Activated CD8-positive, alpha-beta memory T cell treated with anti-CD3 and anti-CD28 coated beads for 4 hours (primary cell): ENCODE data around the gene SLC6A19.
A peak's percentile ranks its signal among the peaks of the same experiment; 100 is the strongest.

Experiments used
- DNase-seq, 2 donors: peaks; one replicate each; pipeline ENCODE4 v3.0.0-alpha.2; 2020; ENCODE audit warnings: low read depth in 2 of 2

SLC6A19 gene

DNA sequence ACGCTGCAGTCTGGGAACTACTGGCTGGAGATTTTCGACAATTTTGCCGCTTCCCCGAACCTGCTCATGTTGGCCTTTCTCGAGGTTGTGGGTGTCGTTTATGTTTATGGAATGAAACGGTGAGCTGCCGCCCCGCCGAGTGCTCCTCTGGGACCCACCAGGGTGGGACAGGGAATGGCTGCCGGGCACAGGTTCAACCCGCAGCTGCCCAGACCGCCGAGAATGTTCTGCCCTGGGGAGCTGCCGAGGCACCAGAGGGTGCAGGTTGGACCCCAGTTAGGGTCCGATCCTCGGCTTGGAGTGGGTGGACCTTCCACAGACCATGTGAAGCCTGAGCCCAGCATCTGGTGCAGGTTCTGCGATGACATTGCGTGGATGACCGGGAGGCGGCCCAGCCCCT is 42.9 kb downstream of the SLC6A19 start:
- no peak for DNase-seq

DNA sequence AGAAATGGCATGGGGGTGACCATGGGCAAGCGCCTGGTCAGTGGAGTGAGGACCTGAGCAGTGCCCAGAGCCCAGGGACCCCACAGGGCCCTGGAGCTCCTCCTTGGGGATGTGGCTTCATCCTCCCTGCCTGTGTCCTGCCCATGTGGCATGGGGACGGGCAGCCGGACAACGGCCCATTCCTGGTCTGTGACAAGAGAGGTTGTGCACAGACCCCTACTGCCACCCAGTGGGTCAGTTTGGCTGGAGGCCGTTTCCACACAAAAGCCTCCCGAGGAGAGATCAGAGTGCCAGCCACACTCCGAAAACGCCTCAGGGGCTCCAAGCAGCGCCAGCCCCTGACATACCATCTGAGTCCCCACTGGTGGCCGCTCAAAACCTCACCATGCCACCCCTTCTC is 43.6 kb downstream of the SLC6A19 start:
- no peak for DNase-seq

DNA sequence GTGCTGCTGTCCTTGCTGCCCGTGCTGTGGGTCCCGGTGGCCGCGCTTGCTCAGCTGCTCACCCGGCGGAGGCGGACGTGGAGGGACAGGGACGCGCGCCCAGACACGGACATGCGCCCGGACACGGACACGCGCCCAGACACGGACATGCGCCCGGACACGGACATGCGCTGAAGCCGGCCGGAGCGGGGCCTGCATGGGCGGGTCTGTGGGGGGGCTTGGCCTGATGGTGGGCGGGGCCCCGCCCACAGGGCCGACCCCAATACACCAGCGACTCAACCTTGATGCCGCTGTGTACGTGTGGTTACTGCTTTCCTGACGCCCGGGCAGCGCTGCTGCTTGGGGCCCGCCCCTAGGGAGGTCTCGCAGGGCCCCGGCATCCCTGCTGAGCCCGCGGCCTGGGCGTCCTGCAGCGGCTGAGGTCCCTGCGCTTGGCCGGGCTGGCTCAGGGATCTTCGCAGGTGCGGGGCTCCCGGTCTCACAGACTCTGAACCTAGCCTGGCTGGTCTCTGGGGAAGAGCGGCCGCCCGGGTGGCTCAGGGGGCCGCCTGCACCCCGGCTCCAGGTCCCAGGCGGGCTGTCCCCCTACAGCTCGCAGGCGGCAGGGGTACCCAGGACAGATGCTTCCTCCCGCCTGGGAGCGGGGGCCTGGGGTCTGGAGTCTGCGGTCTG is 44.6 kb downstream of the SLC6A19 start:
- no peak for DNase-seq

DNA sequence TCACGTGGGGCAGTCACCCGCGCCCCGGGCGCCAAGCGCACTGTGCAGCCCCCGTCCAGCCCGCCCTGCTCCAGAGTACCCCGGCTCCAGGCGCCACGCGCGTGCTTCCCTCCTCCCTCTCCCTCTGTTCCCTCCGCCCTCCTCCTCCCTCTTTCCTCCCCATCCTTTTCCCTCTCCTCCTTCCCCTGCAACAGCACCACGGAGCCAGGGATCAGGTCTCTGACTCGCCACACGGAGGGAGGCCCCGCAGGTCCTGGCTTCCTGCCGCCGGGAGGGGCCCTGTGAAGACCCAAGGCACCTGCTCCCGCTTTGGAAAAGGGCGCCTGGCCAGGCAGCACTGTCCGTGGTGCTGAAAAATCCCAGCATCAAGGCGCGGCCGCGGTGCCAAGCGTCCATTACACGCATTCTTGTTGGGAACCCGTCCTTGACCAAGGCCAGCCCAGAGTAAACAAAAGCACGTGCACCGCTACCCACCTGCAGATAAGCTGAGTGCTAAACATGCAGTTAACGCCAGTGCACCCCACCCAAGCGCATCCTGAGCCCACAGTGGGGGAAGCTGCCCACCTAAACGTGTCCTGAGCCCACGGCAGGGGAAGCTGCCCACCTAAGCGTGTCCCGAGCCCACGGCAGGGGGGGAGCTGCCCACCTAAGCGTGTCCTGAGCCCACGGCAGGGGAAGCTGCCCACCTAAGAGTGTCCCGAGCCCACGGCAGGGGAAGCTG is 45.5 kb downstream of the SLC6A19 start:
- no peak for DNase-seq

DNA sequence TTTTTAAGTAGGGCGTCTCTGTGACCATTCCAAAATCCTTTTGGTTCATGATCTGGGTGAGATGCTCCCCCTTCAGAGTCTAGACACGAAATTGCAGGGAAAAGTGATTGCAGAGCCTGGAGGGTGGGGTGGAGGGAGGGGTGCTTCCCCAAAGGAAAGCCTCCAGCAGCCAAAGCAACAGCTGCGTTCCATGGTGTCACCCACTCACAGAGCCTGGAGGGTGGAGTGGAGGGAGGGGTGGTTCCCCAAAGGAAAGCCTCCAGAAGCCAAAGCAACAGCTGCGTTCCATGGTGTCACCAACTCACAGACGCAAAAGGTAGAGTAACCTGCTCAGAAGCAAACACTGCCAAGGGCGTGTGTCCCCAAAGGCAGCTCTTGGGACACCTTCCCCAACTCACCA is 46.4 kb downstream of the SLC6A19 start:
- no peak for DNase-seq

DNA sequence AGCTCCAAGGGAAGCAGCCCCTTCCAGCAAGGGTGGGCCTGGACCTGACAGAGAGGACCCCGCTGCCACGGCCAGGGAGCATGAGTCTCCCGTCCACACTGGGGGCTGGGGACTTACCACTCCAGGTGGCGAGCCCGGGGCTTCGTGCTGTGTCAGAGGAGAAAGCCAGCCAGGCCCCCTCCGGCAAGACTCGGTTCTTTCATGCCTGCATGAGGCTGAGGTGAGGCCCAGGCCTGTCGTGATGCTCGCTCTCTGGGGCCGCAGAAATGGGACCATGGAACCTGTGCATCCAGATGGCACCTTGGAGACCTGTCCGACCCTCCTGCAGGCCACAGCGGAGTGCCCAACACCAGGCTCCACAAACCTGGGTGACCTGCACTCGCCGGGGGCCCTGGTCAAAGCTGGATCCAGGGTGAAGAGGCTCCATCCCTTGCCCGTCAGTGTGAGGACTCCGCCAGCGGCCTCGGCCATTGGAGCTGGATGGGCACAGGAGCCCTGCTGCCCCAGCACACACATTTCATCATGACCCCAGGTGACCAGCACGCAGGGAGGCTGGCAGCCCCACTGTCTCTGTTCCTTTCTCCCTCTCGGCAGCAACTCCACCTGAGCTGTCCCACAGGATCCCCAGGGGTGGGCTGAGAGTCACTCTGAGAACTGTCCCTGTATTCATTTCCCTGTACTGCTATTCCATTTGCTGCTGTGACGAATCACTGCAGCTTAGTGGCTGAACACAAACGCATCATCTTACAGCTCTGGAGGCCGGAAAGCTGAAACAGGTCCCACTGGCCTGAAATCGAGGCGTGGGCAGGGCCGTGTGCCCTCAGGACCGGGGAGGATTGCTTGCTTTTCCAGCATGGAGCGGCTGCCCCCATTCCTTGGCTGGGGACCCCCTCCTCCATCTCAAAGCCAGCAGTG is 48.2 kb downstream of the SLC6A19 start:
- DNase-seq, result no peak

DNA sequence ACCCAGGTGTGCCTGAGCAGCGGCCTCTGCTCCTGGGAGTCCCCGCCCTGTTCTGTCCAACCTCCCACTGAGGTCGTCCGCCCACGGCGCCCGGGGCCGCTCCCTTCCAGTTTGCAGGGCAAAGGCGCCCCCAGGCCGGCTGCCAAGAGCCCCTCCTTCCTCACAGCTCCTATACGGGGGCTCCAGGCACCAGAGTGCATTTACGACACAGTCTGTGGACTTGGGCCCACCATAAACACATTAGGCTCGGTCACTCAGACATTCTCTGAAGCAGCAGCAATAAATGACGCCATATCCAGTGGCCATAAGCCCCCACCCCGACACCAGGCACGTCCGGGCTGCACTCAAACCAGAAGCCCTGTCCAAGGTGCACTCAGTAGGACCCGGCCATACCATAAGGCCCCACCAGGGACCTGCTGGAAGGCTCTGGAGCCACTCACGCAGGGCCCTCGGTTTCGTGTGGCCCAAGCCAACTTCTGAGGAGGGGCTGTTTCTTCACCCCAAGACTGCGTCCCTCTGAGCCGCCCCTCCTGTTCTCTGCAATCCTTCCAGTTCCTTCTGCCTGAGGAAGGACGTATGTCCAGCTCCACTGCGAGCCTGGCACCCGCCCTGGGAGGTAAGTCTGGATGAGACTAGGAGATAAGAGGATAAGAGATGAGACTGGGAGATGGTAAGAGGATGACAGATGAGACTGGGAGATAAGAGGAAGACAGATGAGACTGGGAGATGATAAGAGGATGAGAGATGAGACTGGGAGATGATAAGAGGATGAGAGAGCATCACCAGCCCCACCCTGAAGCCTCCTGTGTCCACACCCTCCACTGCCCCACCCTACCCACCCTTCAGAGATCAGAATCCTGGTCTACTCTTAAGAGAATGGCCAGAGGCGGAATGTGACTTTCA is 50.5 kb downstream of the SLC6A19 start:
- DNase-seq, result no peak

DNA sequence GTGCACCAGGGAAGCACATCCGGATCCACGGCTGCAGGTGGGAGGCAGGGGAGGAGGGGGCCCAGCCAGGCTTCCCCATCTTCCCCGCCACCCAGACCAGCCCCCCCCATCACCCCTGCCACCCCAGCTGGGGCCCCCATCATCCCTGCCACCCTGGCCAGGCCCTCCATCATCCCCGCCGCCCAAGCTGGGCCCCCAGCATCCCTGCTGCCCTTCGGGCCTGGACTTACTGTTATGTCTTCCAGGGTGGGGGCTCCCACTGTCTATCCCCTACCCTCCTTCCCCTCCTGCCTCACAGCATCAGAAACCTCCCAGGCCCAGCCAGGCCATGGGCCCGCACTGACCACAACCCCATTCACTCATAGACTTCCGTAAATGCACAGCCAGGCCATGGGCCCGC is 51.3 kb downstream of the SLC6A19 start:
- no peak for DNase-seq

DNA sequence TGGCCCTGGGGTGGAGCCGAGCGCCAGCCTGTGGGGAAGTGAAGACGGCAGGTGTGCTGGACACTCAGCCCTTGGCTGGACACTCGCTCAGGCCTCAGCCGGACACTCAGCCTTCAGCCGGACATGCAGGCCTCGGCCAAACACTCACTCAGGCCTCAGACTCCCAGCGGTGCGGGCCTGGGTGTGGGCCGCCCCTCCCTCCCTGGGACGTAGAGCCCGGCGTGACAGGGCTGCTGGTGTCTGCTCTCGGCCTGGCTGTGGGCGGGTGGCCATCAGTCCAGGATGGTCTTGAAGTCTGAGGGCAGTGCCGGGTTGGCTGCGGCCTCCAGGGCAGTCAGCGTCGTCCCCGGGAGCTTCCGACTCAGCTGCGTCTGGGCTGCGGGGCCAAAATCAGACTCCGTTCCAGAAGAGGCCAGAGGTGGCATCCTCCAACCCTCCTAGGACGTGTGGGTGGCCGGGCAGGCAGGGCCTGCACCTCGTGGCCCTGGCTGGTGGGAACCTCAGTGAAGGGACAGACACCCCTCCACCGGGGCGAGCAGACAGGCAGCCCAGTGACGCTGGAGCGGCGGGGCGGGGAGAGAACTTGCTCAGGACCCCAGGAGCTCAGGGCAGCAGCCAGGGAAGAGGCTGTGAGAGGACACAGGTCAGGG is 52.2 kb downstream of the SLC6A19 start:
- DNase-seq, result no peak

DNA sequence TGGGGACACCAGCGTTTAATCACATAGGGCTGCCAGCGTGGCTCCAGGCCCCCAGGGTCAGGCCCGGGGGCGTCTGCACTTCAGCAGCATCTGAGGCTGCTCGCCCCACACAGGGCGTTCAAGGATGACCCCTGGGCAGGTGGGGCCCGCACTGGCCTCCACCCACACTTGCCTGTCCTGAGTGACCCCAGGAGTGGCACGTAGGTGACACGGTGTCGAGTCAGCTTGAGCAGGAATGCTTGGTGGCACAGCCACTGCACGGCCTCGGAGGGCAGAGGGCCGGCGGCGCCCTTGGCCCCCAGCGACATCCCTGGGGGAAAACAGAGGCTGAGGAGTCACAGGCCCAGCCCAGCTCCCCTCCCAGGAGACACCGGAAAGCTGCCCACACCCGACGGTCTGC is 52.8 kb downstream of the SLC6A19 start:
- DNase-seq, result no peak

DNA sequence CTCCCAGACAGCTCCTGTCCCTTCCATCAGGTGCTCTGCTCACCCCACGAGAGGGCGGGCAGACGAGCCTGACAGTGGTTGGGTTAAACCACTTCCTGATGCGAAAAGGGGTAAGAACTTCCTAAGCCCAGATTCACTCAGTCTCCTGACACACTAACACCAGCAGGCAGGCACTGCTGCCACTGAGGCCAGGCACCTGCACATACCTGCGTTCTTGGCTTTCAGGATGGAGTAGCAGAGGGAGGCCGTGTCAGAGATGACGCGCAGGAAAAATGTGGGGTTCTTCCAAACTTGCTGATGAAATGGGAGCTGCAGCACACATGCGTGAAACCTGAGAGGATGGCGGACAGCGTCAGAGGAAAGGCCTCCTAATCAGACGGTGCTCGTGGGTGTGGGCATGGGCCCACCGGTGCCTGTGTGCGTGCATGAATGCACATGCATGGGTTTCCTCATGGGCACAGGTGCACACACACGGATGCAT is 53.7 kb downstream of the SLC6A19 start:
- DNase-seq, result peak in 1 of 2 donors; percentile 5

DNA sequence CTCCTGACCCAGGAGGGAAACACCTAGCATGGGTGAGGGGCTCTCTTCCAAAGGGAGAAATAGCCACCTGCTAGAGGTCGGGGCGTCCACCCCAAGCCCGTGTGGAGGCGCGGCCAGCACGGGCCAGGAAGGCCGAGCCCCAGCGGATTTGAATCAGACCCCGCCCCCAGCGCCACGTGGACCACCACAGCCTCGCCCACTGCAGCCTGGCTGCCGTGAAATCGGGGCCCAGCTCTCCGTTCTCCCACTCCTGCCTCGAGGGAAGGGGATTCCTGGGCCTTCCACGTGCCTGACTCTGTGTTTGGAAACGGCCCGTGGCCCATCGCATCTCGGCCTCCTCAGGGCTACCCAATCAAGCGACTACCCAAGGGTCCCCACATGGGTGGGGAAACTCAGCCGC is 55.4 kb downstream of the SLC6A19 start:
- no peak for DNase-seq

DNA sequence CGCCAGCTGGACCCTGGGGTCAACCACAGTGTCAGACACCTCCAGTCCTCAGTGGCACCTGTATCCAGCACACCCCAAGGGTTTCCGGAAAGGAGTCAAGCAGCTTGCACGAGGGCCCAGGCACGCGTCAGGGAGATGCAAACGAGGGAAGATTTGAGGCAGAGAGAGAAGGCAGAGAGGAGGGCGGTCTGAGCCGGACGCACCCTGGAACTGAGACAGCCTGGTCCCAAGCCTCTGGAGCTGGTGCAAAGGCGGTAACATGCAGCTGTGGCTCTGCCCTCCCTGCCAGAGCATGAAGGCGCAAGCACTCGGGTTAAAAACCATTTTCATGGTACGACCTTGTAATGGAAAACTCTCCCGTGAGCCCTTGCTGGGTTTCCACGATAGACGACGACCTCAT is 56.0 kb downstream of the SLC6A19 start:
- no peak for DNase-seq

DNA sequence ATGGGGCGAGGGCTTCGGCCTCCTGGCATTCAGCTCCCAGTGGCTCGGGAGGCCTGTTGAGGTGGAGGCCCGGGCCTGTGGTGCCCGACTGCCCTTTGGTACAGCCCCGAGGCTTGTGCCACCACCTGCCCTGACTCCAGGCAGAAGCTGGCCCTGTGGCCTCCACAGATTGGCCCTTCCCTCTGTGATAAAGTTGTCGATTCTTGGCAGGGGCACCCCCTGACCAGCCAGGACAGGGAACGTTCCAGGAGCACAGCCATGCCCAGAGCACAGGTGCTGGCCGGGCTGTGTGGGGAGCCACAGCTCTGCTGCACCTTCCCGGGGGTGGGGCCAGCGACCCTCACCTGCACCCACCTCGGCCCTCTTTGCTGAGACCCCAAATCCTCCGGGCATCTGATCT is 56.4 kb downstream of the SLC6A19 start:
- no peak for DNase-seq

DNA sequence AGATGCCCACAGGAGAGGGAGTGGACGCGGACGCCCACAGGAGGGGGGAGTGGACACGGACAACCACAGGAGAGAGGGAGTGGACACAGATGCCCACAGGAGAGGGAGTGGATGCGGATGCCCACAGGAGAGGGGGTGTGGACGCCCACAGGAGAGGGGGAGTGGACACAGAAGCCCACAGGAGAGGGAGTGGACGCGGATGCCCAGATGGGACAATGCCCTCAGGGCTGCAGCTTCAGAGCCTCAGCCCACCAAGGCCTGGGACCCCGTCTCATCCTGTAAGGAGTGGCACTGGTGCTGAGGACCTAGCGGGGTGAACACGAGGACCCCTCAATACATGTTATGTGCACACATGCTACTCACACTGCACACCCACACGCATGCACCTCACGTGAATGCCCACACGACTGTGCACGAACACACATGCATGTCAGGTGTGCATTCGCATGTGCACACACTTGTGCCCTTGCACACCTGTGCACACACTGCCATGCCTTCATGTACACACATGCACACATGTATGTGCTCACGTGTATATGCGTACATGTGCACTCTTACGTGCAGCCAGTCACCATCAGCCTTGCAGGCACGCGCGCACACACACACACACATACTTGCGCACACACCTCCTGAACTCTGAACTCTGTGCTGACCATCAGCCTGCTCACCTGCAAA is 58.5 kb downstream of the SLC6A19 start:
- no peak for DNase-seq

DNA sequence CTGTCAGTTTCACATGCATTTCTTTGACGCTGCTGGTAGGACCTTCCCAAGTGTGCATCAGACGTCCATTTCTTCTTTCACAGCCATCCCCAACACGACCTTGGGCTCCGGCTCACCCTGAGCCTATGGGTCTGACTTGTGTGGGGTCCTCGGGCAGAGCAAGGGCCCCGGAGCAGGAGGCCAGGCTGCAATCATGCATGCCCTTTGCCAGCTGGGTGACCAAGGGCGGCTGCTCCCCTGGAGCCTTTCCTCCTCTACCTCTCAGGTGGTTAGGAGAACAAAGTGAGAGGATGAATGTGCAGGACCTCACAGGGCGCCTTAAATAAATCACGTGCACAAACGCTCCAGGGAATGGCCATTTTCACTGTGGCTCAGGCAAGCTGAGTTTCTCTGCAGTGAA is 60.2 kb downstream of the SLC6A19 start:
- DNase-seq, result no peak

DNA sequence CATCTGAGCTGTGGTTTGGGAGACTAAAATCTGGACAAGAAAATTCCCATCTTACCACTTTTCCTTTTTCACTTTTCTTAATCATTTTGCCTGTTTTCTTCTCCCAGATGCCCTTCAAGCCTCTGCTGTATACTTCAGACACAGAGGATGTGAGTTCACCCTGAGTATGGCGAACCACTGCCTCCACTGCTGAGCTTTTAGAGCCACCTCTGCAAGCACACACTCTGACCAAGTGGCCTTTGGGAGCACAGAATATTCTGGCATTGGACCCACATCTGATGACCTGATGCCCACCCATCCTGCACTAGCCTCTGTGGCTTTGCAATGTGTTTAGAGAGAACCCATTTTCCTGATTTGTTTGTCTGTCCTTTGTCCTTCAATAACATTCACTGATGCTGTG is 61.0 kb downstream of the SLC6A19 start:
- DNase-seq, result no peak

DNA sequence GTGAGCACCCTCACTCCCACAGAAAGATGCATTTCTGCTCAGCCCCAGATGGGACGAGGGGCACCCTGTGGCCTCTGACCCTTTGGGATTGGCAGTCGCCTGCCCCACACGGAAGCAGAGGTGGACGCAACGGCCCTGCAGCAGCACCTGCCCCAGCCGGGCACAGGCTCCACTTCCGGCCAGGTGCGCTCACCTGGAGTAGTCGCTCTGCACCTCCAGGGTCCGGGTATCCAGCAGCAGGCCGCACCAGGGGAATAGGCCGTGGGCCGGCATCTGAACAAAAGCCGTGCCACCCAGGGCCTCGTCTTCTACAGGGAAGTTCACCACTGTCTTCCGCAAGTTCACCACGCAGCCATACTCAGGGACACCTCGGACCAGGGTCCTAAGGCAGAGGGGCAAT is 62.8 kb downstream of the SLC6A19 start:
- no peak for DNase-seq

DNA sequence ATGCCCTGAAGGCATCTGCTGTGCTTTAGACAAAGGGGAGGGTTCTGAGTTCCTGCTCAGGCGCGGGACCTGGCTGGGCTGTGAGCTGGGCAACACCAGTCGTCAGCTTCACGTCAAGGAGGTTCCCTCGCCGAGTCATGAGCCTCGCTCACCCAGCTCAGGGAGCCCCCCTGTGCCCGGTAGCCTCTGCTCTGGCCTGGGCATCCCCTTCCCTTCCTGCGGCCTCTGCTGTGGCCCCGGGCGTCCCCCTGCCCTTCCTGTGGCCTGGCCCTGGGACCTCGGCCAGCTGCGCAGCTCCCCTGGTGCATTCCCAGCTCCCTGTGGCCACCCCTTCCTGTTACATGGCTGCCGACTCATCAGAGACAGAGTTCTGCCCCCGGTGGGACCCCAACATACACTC is 63.6 kb downstream of the SLC6A19 start:
- DNase-seq, result no peak
